Spleen (tissue), 11 donors: Measurements from ENCODE around the gene OR4N5. TPM values are rescaled to one million over a fixed set of nuclear protein-coding genes. Genes with fewer than 3 reads are reported as not detected.

ENCODE experiments used
- DNase-seq: peaks from one replicate; pipeline ENCODE4 v3.0.0-alpha.2; 2020
- H3K27ac ChIP-seq, 8 donors: fragments of 200-600 bp; sonication (generic) in 7 of 8; 1 replicate in 4 of 8; 2 replicates in 4 of 8; pipeline versions ENCODE4 v1.5.0 to v1.8.0; 2016 to 2021; ENCODE audit warnings: inconsistent platforms in 4 of 8, mild to moderate bottlenecking in 4 of 8, moderate library complexity in 1 of 8
- H3K27me3 ChIP-seq, 7 donors: fragments of 200-600 bp; sonication (generic) in 6 of 7; replicated peaks in 1 of 7; 1 replicate in 4 of 7; 2 replicates in 3 of 7; pipeline versions ENCODE4 v1.5.0 to v1.8.0; 2016 to 2021; ENCODE audit warnings: inconsistent platforms in 3 of 7, mild to moderate bottlenecking in 1 of 7
- H3K36me3 ChIP-seq, 6 donors: fragments of 200-600 bp; sonication (generic) in 5 of 6; 1 replicate in 4 of 6; 2 replicates in 2 of 6; pipeline versions ENCODE4 v1.5.0 to v1.8.0; 2016 to 2021; ENCODE audit warnings: inconsistent platforms in 2 of 6
- H3K4me1 ChIP-seq, 6 donors: fragments of 200-600 bp; sonication (generic) in 5 of 6; 1 replicate in 3 of 6; 2 replicates in 3 of 6; pipeline versions ENCODE4 v1.5.0 to v1.8.0; 2016 to 2021; ENCODE audit warnings: inconsistent platforms in 3 of 6
- H3K4me3 ChIP-seq, 8 donors: fragments of 200-600 bp; sonication (generic) in 7 of 8; 1 replicate in 4 of 8; 2 replicates in 4 of 8; pipeline versions ENCODE4 v1.5.0 to v1.8.0; 2016 to 2021; ENCODE audit warnings: inconsistent platforms in 4 of 8, mild to moderate bottlenecking in 4 of 8, moderate library complexity in 2 of 8
- H3K9me3 ChIP-seq, 8 donors: fragments of 200-600 bp; sonication (generic) in 7 of 8; 1 replicate in 4 of 8; 2 replicates in 4 of 8; pipeline versions ENCODE4 v1.5.0 to v1.8.0; 2016 to 2021; ENCODE audit warnings: inconsistent platforms in 4 of 8
- POLR2A ChIP-seq, 3 donors: fragments of 450-650 bp; IDR thresholded peaks; one replicate each; pipeline ENCODE4 v1.5.1; 2017; ENCODE audit warnings: antibody characterized with exemption in 3 of 3, mild to moderate bottlenecking in 1 of 3
- POLR2AphosphoS5 ChIP-seq, 3 donors: sonication (generic); formaldehyde crosslinking; IDR thresholded peaks; one replicate each; pipeline ENCODE4 v1.5.1; 2017; ENCODE audit warnings: antibody characterized with exemption in 3 of 3
- WGBS, 5 donors: extraction: QIAGEN DNeasy Blood & Tissue Kit in 3 of 5; methylation state at CpG; one replicate each; pipeline versions ENCODE4 v1.1.5 to v1.1.7; 2013 to 2018; 5-methylcytosine and 5-hydroxymethylcytosine counted together
- intact Hi-C: fragments of 100-400 bp; cut with DNase I; formaldehyde crosslinking; loops from one replicate; pipeline ENCODE4 v1.15.0; 2023; ENCODE audit warnings: low total_unique reads
- polyA plus RNA-seq, 3 donors: library from polyadenylated mRNA; stranded (reverse); fragments of 200-250 nt; gene quantifications; one replicate each; pipeline ENCODE4 v1.2.1, GENCODE V29; 2013
- total RNA-seq, 7 donors: library from RNA; depleted of rRNA in 3 of 7; stranded (reverse); fragments of >200 nt in 3 of 7; fragmentation: NEBNext Ultra II Directional in 4 of 7; extraction: Animal tissue kit (Norgen Biotek cat#: 25700) in 4 of 7; gene quantifications; one replicate each; pipeline versions ENCODE4 v1.1.0 to v1.2.1, GENCODE V29; 2016 to 2021
- TF ChIP-seq, protein P1 (sequence below), 11 experiments: fragments of 200-600 bp in 7 of 11; fragments of 450-650 bp in 4 of 11; sonication (generic) in 4 of 11; IDR thresholded peaks in 8 of 11; conservative IDR thresholded peaks in 3 of 11; 1 replicate in 7 of 11; 2 replicates in 4 of 11; pipeline versions ENCODE4 v1.4.0 to v1.8.0; 2016 to 2021; ENCODE audit warnings: antibody characterized with exemption in 11 of 11, inconsistent platforms in 4 of 11, mild to moderate bottlenecking in 1 of 11
- donor health status: healthy with polysubstance abuse.
- donor health status: DM: no; HTN: no; CAD: no; lungs with moderate emphysema.
- donor health status: DM: no; HTN: no; CAD: no.
- donor health status: Bipolar disorder and iron deficiency.
- donor health status: healthy.
- donor health status: DM: no; HTN: no; CAD: no.
- donor health status: DM: yes; HTN: yes; CAD: no.

OR4N5 gene
- total and polyA plus RNA-seq, 10 donors, result not detected

DNA sequence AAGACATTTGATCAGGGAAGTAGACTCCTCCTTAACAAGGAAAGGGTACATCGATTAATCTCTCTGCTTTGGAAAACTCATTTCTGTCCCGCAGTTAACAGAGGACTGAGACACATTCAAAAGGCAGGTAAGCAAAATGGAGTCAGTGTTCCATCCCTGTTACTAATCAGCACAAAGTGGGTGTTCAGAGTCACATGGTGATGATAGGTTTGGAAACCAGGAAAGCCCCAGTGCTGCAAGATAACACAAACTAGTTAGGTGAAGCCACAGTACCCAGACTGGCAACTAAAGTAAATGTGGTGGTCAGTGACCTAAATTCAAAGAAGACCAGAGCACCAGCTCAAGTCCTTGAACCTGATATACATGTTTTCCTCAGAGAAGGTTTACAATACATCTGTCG is 26.3 kb upstream of the OR4N5 start:
- intact Hi-C loops, result no loop called here
- 72 to 88% (median 80%) methylated on average over 3 of the region's 3 CpGs for WGBS, 5 donors

DNA sequence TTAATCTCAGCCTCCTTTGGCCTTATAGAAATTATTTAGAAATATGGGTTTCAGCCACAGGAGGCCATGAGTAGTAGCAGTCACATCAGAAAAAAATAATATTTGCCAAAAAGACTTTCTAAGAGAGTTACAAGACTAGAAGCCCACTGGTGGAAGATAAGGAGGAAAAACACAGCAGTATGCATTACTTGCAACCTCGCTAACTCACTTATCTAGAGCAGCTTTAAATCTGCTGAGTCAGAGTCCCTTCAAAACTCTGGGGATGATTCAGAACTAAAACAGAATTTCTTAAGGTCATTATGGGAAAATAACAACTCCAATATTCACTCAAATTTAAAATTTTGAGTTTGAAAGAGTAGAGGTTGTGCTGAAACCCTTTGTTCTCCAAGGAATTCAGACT is 21.9 kb upstream of the OR4N5 start:
- WGBS, 5 donors, result 53 to 68% (median 58%) methylated on average over 1 of the region's 1 CpG

More for the DNA sequence above, 26.3 kb upstream of the OR4N5 start:
- Histone ChIP-seq H3K27me3 (no peaks in the 10 kb centered on the region), H3K36me3 (no peaks in the 10 kb centered on the region), H3K9me3 (peaks cover 0 to 7% (median under 1%) of the 10 kb centered on the region in 8 donors), H3K4me3 (no peak overlapping the region), H3K27ac (no peak overlapping the region), H3K4me1 (no peaks in the 10 kb centered on the region)
- DNase-seq, result no peak
- no peak for TF ChIP-seq POLR2AphosphoS5 (IDR thresholded peaks at IDR 0.05)
- TF ChIP-seq POLR2A (IDR thresholded peaks at IDR 0.05), result no peak
- TF ChIP-seq, protein P1, sequence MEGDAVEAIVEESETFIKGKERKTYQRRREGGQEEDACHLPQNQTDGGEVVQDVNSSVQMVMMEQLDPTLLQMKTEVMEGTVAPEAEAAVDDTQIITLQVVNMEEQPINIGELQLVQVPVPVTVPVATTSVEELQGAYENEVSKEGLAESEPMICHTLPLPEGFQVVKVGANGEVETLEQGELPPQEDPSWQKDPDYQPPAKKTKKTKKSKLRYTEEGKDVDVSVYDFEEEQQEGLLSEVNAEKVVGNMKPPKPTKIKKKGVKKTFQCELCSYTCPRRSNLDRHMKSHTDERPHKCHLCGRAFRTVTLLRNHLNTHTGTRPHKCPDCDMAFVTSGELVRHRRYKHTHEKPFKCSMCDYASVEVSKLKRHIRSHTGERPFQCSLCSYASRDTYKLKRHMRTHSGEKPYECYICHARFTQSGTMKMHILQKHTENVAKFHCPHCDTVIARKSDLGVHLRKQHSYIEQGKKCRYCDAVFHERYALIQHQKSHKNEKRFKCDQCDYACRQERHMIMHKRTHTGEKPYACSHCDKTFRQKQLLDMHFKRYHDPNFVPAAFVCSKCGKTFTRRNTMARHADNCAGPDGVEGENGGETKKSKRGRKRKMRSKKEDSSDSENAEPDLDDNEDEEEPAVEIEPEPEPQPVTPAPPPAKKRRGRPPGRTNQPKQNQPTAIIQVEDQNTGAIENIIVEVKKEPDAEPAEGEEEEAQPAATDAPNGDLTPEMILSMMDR (IDR thresholded peaks at IDR 0.05 in 8 of 11, conservative IDR thresholded peaks at IDR 0.05 in 3 of 11), result no peak

DNA sequence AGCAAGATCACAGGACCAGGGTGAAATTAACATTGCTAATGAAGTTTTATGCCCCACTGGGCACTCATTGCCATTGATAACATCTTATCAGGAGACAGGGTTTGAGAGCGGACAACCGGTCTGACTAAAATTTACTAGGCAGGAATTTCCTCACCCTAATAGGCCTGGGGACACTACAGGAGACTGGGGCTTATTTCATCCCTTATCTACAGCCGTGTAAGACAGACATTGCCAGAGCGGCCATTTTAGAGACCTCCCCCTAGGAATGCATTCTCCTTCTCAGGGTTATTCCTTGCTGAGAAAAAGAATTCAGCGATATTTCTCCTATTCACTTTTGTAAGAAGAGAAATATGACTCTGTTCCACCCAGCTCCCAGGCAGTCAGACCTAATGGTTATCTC is 19.8 kb upstream of the OR4N5 start:
- Histone ChIP-seq H3K27ac (no peak overlapping the region), H3K36me3 (no peaks in the 10 kb centered on the region), H3K9me3 (peaks cover 0 to 46% (median 31%) of the 10 kb centered on the region in 8 donors), H3K4me1 (no peaks in the 10 kb centered on the region), H3K27me3 (no peaks in the 10 kb centered on the region), H3K4me3 (no peak overlapping the region)
- TF ChIP-seq, protein P1 (IDR thresholded peaks at IDR 0.05 in 8 of 11, conservative IDR thresholded peaks at IDR 0.05 in 3 of 11), result no peak
- TF ChIP-seq POLR2AphosphoS5 (IDR thresholded peaks at IDR 0.05) (no peak), POLR2A (IDR thresholded peaks at IDR 0.05) (no peak)
- no peak for DNase-seq
- 73 to 84% (median 76%) methylated on average over 5 of the region's 5 CpGs for WGBS, 5 donors
- intact Hi-C loops, result no loop called here

More for the DNA sequence above, 21.9 kb upstream of the OR4N5 start:
- Histone ChIP-seq H3K27ac (no peak overlapping the region), H3K4me3 (no peak overlapping the region), H3K36me3 (no peaks in the 10 kb centered on the region), H3K9me3 (peaks cover 0 to 42% (median 31%) of the 10 kb centered on the region in 8 donors), H3K27me3 (no peaks in the 10 kb centered on the region), H3K4me1 (no peaks in the 10 kb centered on the region)
- TF ChIP-seq POLR2A (IDR thresholded peaks at IDR 0.05) (no peak), POLR2AphosphoS5 (IDR thresholded peaks at IDR 0.05) (no peak)
- TF ChIP-seq, protein P1 (IDR thresholded peaks at IDR 0.05 in 8 of 11, conservative IDR thresholded peaks at IDR 0.05 in 3 of 11), result no peak
- DNase-seq, result no peak
- intact Hi-C loops, result no loop called here

DNA sequence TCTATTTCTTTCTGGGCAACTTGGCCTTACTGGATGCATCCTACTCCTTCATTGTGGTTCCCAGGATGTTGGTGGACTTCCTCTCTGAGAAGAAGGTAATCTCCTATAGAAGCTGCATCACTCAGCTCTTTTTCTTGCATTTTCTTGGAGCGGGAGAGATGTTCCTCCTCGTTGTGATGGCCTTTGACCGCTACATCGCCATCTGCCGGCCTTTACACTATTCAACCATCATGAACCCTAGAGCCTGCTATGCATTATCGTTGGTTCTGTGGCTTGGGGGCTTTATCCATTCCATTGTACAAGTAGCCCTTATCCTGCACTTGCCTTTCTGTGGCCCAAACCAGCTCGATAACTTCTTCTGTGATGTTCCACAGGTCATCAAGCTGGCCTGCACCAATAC is 5.3 kb downstream of the OR4N5 start:
- no peaks in the 10 kb centered on the region for H3K9me3 ChIP-seq
- WGBS, 5 donors, result 36 to 73% (median 43%) methylated on average over 7 of the region's 7 CpGs
- TF ChIP-seq, protein P1 (IDR thresholded peaks at IDR 0.05 in 8 of 11, conservative IDR thresholded peaks at IDR 0.05 in 3 of 11), result no peak
- TF ChIP-seq POLR2A (IDR thresholded peaks at IDR 0.05), result no peak
- no peak for TF ChIP-seq POLR2AphosphoS5 (IDR thresholded peaks at IDR 0.05)
- H3K36me3 ChIP-seq, result no peaks in the 10 kb centered on the region
- H3K4me3 ChIP-seq, result no peak overlapping the region
- H3K27ac ChIP-seq, result no peak overlapping the region
- intact Hi-C loops, result no loop called here
- no peak for DNase-seq
- no peaks in the 10 kb centered on the region for H3K27me3 ChIP-seq
- no peaks in the 10 kb centered on the region for H3K4me1 ChIP-seq
